Stomach (tissue), 4 donors: ENCODE measurements around the gene ACOT9.

Experiments
- CTCF ChIP-seq, 7 experiments: fragments of 450-650 bp in 4 of 7; fragments of 200-600 bp in 3 of 7; sonication (generic) in 3 of 7; IDR thresholded peaks; one replicate each; pipeline ENCODE4 v1.5.1; 2016 to 2019; ENCODE audit warnings: antibody characterized with exemption in 7 of 7, control low read depth in 2 of 7, mild to moderate bottlenecking in 1 of 7
- POLR2AphosphoS5 ChIP-seq, 3 donors: sonication (generic); formaldehyde crosslinking; IDR thresholded peaks; one replicate each; pipeline ENCODE4 v1.6.1; 2016; ENCODE audit warnings: antibody characterized with exemption in 3 of 3

- TF ChIP-seq CTCF (IDR thresholded peaks at IDR 0.05) (no peak), POLR2AphosphoS5 (IDR thresholded peaks at IDR 0.05) (no peak)
Measured at GRCh38 chrX:23727206-23727605, 15.9 kb downstream of the ACOT9 start.
